Mucosa of descending colon (tissue), 3 donors: Measurements from ENCODE around the gene ZACN. TPM values are rescaled to one million over a fixed set of nuclear protein-coding genes. Genes with fewer than 3 reads are reported as not detected.

Experiments used
- ATAC-seq: fragments of 200-7000 bp; cut with Tn5 transposase; one replicate; pipeline ENCODE4 v1.9.1; 2020; ENCODE audit warnings: mild to moderate bottlenecking, moderate library complexity
- DNase-seq, 3 donors: peaks; one replicate each; pipeline ENCODE4 v3.0.0-alpha.2; 2020
- H3K36me3 ChIP-seq: fragments of 200-600 bp; one replicate; pipeline ENCODE4 v1.8.0; 2021; ENCODE audit warnings: low read depth, mild to moderate bottlenecking
- H3K4me1 ChIP-seq: fragments of 200-600 bp; one replicate; pipeline ENCODE4 v1.8.0; 2021; ENCODE audit warnings: low read depth, mild to moderate bottlenecking
- H3K4me3 ChIP-seq: fragments of 200-600 bp; one replicate; pipeline ENCODE4 v1.8.0; 2021; ENCODE audit warnings: mild to moderate bottlenecking
- H3K9me3 ChIP-seq: fragments of 200-600 bp; one replicate; pipeline ENCODE4 v1.8.0; 2021; ENCODE audit warnings: mild to moderate bottlenecking
- CTCF ChIP-seq: fragments of 200-600 bp; IDR thresholded peaks from one replicate; pipeline ENCODE4 v1.8.0; 2022; ENCODE audit warnings: antibody characterized with exemption, mild to moderate bottlenecking
- intact Hi-C, 2 donors: fragments of 100-400 bp; cut with DNase I in 1 of 2; cut with micrococcal nuclease in 1 of 2; formaldehyde crosslinking; loops; one replicate each; pipeline versions ENCODE4 v1.11.0 to v1.11.1; 2022; cut with DNase I, micrococcal nuclease
- total RNA-seq, 3 donors: library from RNA; stranded (reverse); fragmentation: NEBNext Ultra II Directional in 2 of 3; extraction: Animal tissue kit (Norgen Biotek cat#: 25700) in 2 of 3; gene quantifications; one replicate each; pipeline versions ENCODE4 v1.2.1 to v1.2.4, GENCODE V29; 2021 to 2023
- donor health status: DM: no; HTN: no; CAD: no; lungs with moderate emphysema.
- donor health status: DM: no; HTN: no; CAD: no.
- donor health status: DM: no; HTN: yes; CAD: no.

The ZACN gene
- total RNA-seq, 3 donors from 2014 or later = 1.4 TPM; not detected in 2

- peaks cover 11% of the 10 kb centered on the region for H3K36me3 ChIP-seq
- H3K4me3 ChIP-seq = no peak overlapping the region
- DNase-seq (no peak), ATAC-seq (no peak)
- no peaks in the 10 kb centered on the region for H3K4me1 ChIP-seq
- no peak for TF ChIP-seq CTCF
- intact Hi-C loops = no loop called here
- H3K9me3 ChIP-seq = no peaks in the 10 kb centered on the region
Observed at GRCh38 chr17:76046064-76046463, 32.9 kb upstream of the ZACN start.

GRCh38 chr17:76048025-76048605 is 30.9 kb upstream of the ZACN start:
- Histone ChIP-seq H3K4me3 (no peak overlapping the region), H3K9me3 (no peaks in the 10 kb centered on the region), H3K4me1 (no peaks in the 10 kb centered on the region), H3K36me3 (peaks cover 8% of the 10 kb centered on the region)
- intact Hi-C loops = no loop called here
- no peak for DNase-seq
- ATAC-seq = no peak
- TF ChIP-seq CTCF = no peak

GRCh38 chr17:76048711-76049110 is 30.3 kb upstream of the ZACN start:
- Histone ChIP-seq H3K36me3 (peaks cover 8% of the 10 kb centered on the region), H3K4me1 (no peaks in the 10 kb centered on the region), H3K4me3 (no peak overlapping the region), H3K9me3 (no peaks in the 10 kb centered on the region)
- DNase-seq (no peak), ATAC-seq (no peak)
- intact Hi-C loops = no loop called here
- TF ChIP-seq CTCF = no peak

- Histone ChIP-seq H3K4me1 (no peaks in the 10 kb centered on the region), H3K4me3 (no peak overlapping the region), H3K9me3 (no peaks in the 10 kb centered on the region), H3K36me3 (peaks cover 8% of the 10 kb centered on the region)
- intact Hi-C loops = no loop called here
- TF ChIP-seq CTCF = no peak
- ATAC-seq (no peak), DNase-seq (no peak)
Observed at GRCh38 chr17:76049239-76049638, 29.7 kb upstream of the ZACN start.

GRCh38 chr17:76049836-76050537 is 29.0 kb upstream of the ZACN start:
- peaks cover 8% of the 10 kb centered on the region for H3K36me3 ChIP-seq
- ATAC-seq (no peak), DNase-seq (no peak)
- TF ChIP-seq CTCF = no peak
- H3K4me1 ChIP-seq = no peaks in the 10 kb centered on the region
- H3K9me3 ChIP-seq = no peaks in the 10 kb centered on the region
- no peak overlapping the region for H3K4me3 ChIP-seq
- intact Hi-C loops = no loop called here
